Natural killer cell (primary cell): ENCODE results near the gene SLC15A3. TPM values are rescaled to one million over a fixed set of nuclear protein-coding genes. Genes with fewer than 3 reads are reported as not detected.

Experiments
- ATAC-seq, 3 donors: fragments of 150-1000 bp in 2 of 3; fragments of 200-7000 bp in 1 of 3; cut with Tn5 transposase; 1 replicate in 1 of 3; 2 replicates in 2 of 3; pipeline ENCODE4 v1.10.0; 2021; ENCODE audit warnings: mild to moderate bottlenecking in 2 of 3, moderate library complexity in 2 of 3
- DNase-seq, 2 donors: peaks; one replicate each; pipeline versions ENCODE4 v3.0.0 to v3.0.0-alpha.2; 2013 to 2021; ENCODE audit warnings: mixed read lengths in 1 of 2
- H3K27ac ChIP-seq: one replicate; pipeline ENCODE4 v1.5.1; 2013; ENCODE audit warnings: mild to moderate bottlenecking, low read length
- H3K27me3 ChIP-seq: one replicate; pipeline ENCODE4 v1.6.1; 2013; ENCODE audit warnings: low read length; ENCODE audit not compliant: control insufficient read depth, insufficient read depth
- H3K36me3 ChIP-seq: one replicate; pipeline ENCODE4 v1.6.1; 2013; ENCODE audit warnings: low read length; ENCODE audit not compliant: control insufficient read depth, insufficient read depth
- H3K4me1 ChIP-seq: one replicate; pipeline ENCODE4 v1.6.1; 2013; ENCODE audit warnings: low read length; ENCODE audit not compliant: control insufficient read depth, insufficient read depth
- H3K4me3 ChIP-seq: one replicate; pipeline ENCODE4 v1.5.1; 2013; ENCODE audit warnings: low read length
- H3K9me3 ChIP-seq: one replicate; pipeline ENCODE4 v1.6.1; 2013; ENCODE audit warnings: low read length; ENCODE audit not compliant: control insufficient read depth, insufficient read depth
- H3K27ac Mint-ChIP-seq, 2 donors: one replicate each; pipeline ENCODE4 v1.8.0; 2022; ENCODE audit warnings: mild to moderate bottlenecking in 2 of 2, mixed read lengths in 2 of 2, moderate library complexity in 1 of 2
- H3K27me3 Mint-ChIP-seq, 2 donors: one replicate each; pipeline ENCODE4 v1.8.0; 2022; ENCODE audit warnings: low read depth in 2 of 2, mixed read lengths in 2 of 2
- H3K36me3 Mint-ChIP-seq: one replicate; pipeline ENCODE4 v1.8.0; 2022; ENCODE audit warnings: mixed read lengths
- H3K4me1 Mint-ChIP-seq, 2 donors: one replicate each; pipeline ENCODE4 v1.8.0; 2022; ENCODE audit warnings: mixed read lengths in 2 of 2
- H3K4me3 Mint-ChIP-seq: one replicate; pipeline ENCODE4 v1.8.0; 2022; ENCODE audit warnings: mild to moderate bottlenecking, moderate library complexity, mixed read lengths
- H3K9me3 Mint-ChIP-seq, 2 donors: one replicate each; pipeline ENCODE4 v1.8.0; 2022; ENCODE audit warnings: mixed read lengths in 2 of 2
- CTCF ChIP-seq: fragments of 200-600 bp; IDR thresholded peaks from one replicate; pipeline ENCODE4 v1.8.0; 2022; ENCODE audit warnings: antibody characterized with exemption
- WGBS: methylation state at CpG from one replicate; pipeline ENCODE4 v1.1.7; 2013; ENCODE audit warnings: missing lambda C conversion rate; ENCODE audit not compliant: insufficient coverage; 5-methylcytosine and 5-hydroxymethylcytosine counted together
- intact Hi-C: fragments of 100-400 bp; cut with micrococcal nuclease; formaldehyde crosslinking; loops from one replicate; pipeline ENCODE4 v1.14.2; 2022
- total RNA-seq, 4 donors: library from RNA; stranded (reverse); fragments of 120-200 nt in 1 of 4; gene quantifications; one replicate each; pipeline versions ENCODE4 v1.2.3 to v1.2.4, GENCODE V29; 2013 to 2022

The SLC15A3 gene
- total RNA-seq, 3 donors from 2014 or later (not counting 1 experiment from before 2014, with no cell fraction given): 11.6 to 26.5 (median 20.1) TPM

- H3K27ac Mint-ChIP-seq: no peak overlapping the region
- Histone ChIP-seq H3K4me1 (peaks cover 4% of the 10 kb centered on the region), H3K9me3 (no peaks in the 10 kb centered on the region), H3K4me3 (no peak overlapping the region), H3K27me3 (no peaks in the 10 kb centered on the region), H3K27ac (no peak overlapping the region), H3K36me3 (no peaks in the 10 kb centered on the region)
- intact Hi-C loops: no loop called here
- H3K4me3 Mint-ChIP-seq: no peak overlapping the region
- H3K27me3 Mint-ChIP-seq: peaks cover 0 to 15% of the 10 kb centered on the region in 2 donors
- no peaks in the 10 kb centered on the region for H3K36me3 Mint-ChIP-seq
- no peaks in the 10 kb centered on the region for H3K9me3 Mint-ChIP-seq
- 90% methylated on average over 3 of the region's 5 CpGs for WGBS
- no peak for TF ChIP-seq CTCF
- ATAC-seq: no peak
- no peaks in the 10 kb centered on the region for H3K4me1 Mint-ChIP-seq
- DNase-seq: no peak
These were observed 19.2 kb downstream of the SLC15A3 start for GRCh38 chr11:60932605-60933356.

- intact Hi-C loops: no loop called here
- ATAC-seq: no peak
These were observed 20.1 kb downstream of the SLC15A3 start for GRCh38 chr11:60931917-60932316.

GRCh38 chr11:60930394-60930793 lies 21.6 kb downstream of the SLC15A3 start:
- 94% methylated on average over 3 of the region's 4 CpGs for WGBS
- Histone ChIP-seq H3K27me3 (peaks cover 2% of the 10 kb centered on the region), H3K4me3 (no peak overlapping the region), H3K9me3 (no peaks in the 10 kb centered on the region), H3K36me3 (no peaks in the 10 kb centered on the region), H3K27ac (no peak overlapping the region), H3K4me1 (peaks cover 7% of the 10 kb centered on the region)
- H3K27me3 Mint-ChIP-seq: peaks cover 7 to 29% of the 10 kb centered on the region in 2 donors
- intact Hi-C loops: no loop called here
- H3K27ac Mint-ChIP-seq: no peak overlapping the region
- no peak for ATAC-seq
- DNase-seq: no peak
- peaks cover 0 to 1% of the 10 kb centered on the region in 2 donors for H3K4me1 Mint-ChIP-seq
- H3K4me3 Mint-ChIP-seq: no peak overlapping the region
- no peak for TF ChIP-seq CTCF
- no peaks in the 10 kb centered on the region for H3K36me3 Mint-ChIP-seq
- H3K9me3 Mint-ChIP-seq: no peaks in the 10 kb centered on the region

More at GRCh38 chr11:60931917-60932316, 20.1 kb downstream of the SLC15A3 start:
- Mint-ChIP-seq H3K27me3 (peaks cover 0 to 20% of the 10 kb centered on the region in 2 donors), H3K4me3 (no peak overlapping the region), H3K36me3 (no peaks in the 10 kb centered on the region), H3K27ac (no peak overlapping the region), H3K9me3 (no peaks in the 10 kb centered on the region), H3K4me1 (no peaks in the 10 kb centered on the region)
- DNase-seq: no peak
- no peaks in the 10 kb centered on the region for H3K9me3 ChIP-seq
- no peaks in the 10 kb centered on the region for H3K36me3 ChIP-seq
- no peak for TF ChIP-seq CTCF
- H3K27ac ChIP-seq: peak overlapping the region; percentile 29
- H3K4me3 ChIP-seq: no peak overlapping the region
- H3K4me1 ChIP-seq: peaks cover 4% of the 10 kb centered on the region
- no peaks in the 10 kb centered on the region for H3K27me3 ChIP-seq
- 53% methylated on average over 9 of the region's 9 CpGs for WGBS
